WERI-Rb-1 (cell line): ENCODE results near the gene ASB18.
"Not testable (repeated sequence)": the region's sequence is repeated elsewhere in the genome, so short reads cannot be mapped to it uniquely, and the experiment has no call there.

Source experiments
- DNase-seq: peaks from one replicate; pipeline ENCODE4 v3.0.0-alpha.2; 2020
- H3K27ac ChIP-seq: fragments of 250-450 bp; sonication (Bioruptor Pico); 2 replicates; pipeline ENCODE4 v1.5.1; 2020; ENCODE audit warnings: mild to moderate bottlenecking, moderate library complexity
- H3K27me3 ChIP-seq: fragments of 250-450 bp; sonication (Bioruptor Pico); 2 replicates; pipeline ENCODE4 v1.5.1; 2021; ENCODE audit warnings: mild to moderate bottlenecking, low read depth, moderate library complexity; ENCODE audit not compliant: insufficient read depth, severe bottlenecking
- H3K36me3 ChIP-seq: fragments of 250-450 bp; sonication (Bioruptor Pico); 2 replicates; pipeline ENCODE4 v1.5.1; 2020; ENCODE audit warnings: mild to moderate bottlenecking, moderate library complexity
- H3K4me3 ChIP-seq: 2 replicates; pipeline ENCODE4 v1.5.1; 2011; ENCODE audit warnings: low read depth, mild to moderate bottlenecking, control low read depth, low read length
- H3K9me3 ChIP-seq: fragments of 250-450 bp; sonication (Bioruptor Pico); 2 replicates; pipeline ENCODE4 v1.5.1; 2021; ENCODE audit warnings: mild to moderate bottlenecking, moderate library complexity; ENCODE audit not compliant: severe bottlenecking
- TF ChIP-seq, protein P1 (sequence below): IDR thresholded peaks from 2 replicates; pipeline ENCODE4 v1.5.1; 2011; ENCODE audit warnings: low read depth, mild to moderate bottlenecking, control low read depth, inconsistent platforms, low read length

Gene ASB18

DNA sequence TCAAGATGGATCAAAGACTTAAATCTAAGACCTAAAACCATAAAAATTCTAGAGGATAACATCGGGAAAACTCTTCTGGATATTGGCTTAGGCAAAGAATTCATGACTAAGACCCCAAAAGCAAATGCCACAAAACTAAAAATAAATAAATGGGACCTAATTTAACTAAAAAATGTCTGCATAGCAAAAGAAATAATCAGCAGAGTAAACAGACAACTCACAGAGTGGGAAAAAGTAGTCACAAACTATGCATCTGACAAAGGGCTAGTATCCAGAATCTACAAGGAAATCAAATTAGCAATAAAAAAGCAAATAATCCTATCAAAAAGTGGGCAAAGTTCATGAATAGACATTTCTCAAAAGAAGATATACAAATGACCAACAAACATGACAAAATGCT lies 18.2 kb upstream of the ASB18 start:
- no peaks in the 10 kb centered on the region for H3K36me3 ChIP-seq
- DNase-seq, result no peak
- no peak overlapping the region for H3K27ac ChIP-seq
- TF ChIP-seq, protein P1, sequence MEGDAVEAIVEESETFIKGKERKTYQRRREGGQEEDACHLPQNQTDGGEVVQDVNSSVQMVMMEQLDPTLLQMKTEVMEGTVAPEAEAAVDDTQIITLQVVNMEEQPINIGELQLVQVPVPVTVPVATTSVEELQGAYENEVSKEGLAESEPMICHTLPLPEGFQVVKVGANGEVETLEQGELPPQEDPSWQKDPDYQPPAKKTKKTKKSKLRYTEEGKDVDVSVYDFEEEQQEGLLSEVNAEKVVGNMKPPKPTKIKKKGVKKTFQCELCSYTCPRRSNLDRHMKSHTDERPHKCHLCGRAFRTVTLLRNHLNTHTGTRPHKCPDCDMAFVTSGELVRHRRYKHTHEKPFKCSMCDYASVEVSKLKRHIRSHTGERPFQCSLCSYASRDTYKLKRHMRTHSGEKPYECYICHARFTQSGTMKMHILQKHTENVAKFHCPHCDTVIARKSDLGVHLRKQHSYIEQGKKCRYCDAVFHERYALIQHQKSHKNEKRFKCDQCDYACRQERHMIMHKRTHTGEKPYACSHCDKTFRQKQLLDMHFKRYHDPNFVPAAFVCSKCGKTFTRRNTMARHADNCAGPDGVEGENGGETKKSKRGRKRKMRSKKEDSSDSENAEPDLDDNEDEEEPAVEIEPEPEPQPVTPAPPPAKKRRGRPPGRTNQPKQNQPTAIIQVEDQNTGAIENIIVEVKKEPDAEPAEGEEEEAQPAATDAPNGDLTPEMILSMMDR, result no peak
- no peak overlapping the region for H3K4me3 ChIP-seq
- no peaks in the 10 kb centered on the region for H3K9me3 ChIP-seq
- H3K27me3 ChIP-seq, result peaks cover 33% of the 10 kb centered on the region

DNA sequence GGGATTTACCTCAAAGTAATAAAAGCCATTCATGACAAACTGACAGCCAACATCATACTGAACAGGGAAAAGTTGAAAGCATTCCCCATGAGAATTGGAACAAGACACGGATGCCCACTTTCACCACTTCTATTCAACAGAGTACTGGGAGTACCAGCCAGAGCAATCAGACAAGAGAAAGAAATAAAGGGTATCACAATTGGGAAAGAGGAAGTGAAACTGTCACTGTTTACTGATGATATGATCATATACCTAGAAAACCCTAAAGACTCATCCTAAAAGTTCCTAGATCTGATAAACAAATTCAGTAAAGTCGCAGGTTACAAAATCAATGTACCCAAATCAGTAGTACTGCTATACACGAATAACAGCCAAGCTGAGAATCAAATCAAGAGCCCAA lies 17.2 kb upstream of the ASB18 start:
- Histone ChIP-seq H3K27me3 (peaks cover 25% of the 10 kb centered on the region), H3K36me3 (no peaks in the 10 kb centered on the region), H3K27ac (no peak overlapping the region), H3K9me3 (no peaks in the 10 kb centered on the region), H3K4me3 (no peak overlapping the region)
- no peak for DNase-seq
- TF ChIP-seq, protein P1, result no peak

DNA sequence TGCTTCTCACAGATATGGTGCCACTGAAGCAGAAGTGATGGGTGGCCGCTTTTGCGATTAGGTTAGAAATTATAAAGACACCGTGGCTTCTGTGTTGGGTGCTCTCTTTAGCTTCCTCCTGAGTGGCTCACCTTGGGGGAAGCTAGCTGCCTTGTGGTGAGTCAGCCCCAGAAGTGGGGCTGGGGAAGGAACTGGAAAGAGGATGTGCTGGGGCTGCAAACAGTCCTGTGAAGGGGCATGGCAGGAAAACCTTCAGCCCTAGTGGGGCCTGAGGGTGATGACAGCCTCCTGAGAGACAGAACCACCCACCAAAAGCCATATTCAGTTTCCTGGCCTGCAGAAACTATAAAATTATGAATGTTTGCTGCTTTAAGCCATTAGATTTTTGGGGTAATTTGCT lies 8.9 kb upstream of the ASB18 start:
- H3K27me3 ChIP-seq, result peaks cover 24% of the 10 kb centered on the region
- TF ChIP-seq, protein P1, result no peak
- DNase-seq, result no peak
- no peak overlapping the region for H3K27ac ChIP-seq
- H3K36me3 ChIP-seq, result no peaks in the 10 kb centered on the region
- peaks cover 17% of the 10 kb centered on the region for H3K9me3 ChIP-seq
- no peak overlapping the region for H3K4me3 ChIP-seq

DNA sequence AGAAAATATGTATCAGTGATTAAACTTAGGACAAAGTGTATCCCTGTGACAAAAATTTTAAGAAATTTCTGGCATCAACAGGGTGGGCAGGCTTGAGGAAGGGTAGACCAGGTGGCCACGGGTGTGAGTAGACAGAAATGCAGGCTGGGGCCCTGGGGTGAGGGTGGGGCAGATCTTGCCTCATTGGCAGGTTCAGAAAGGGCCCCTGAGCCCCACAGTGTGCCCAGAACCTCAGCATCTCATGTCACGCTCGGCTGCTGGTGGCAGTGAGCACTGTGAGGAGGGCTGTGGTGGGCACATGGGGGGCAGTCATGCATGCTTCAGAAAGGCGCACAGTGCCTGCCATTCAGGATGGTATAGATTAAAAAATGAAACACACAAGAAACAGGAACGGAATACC lies 7.6 kb upstream of the ASB18 start:
- TF ChIP-seq, protein P1, result no peak
- DNase-seq, result no peak
- Histone ChIP-seq H3K36me3 (no peaks in the 10 kb centered on the region), H3K4me3 (no peak overlapping the region), H3K27me3 (peaks cover 29% of the 10 kb centered on the region), H3K9me3 (peaks cover 17% of the 10 kb centered on the region), H3K27ac (no peak overlapping the region)

DNA sequence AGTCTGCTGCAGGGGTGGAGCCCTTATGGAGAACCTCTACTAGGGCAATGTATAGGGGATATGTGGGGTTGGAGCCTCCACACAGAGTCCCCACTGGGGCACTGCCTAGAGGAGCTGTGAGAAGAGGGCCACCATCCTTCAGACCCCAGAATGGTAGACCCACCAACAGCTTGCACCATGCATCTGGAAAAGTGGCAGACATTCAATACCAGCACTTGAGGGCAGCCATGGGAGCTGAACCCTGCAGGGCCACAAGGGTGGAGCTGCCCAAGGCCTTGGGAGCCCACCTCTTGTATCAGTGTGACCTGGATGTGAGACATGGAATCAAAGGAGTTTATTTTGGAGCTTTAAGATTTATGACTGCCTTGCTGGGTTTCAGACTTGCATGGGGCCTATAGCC lies 5.7 kb upstream of the ASB18 start:
- H3K36me3 ChIP-seq, H3K4me3 ChIP-seq, DNase-seq, H3K27ac ChIP-seq: not testable (repeated sequence)
- H3K9me3 ChIP-seq, result peaks cover 14% of the 10 kb centered on the region
- H3K27me3 ChIP-seq, result peaks cover 40% of the 10 kb centered on the region

DNA sequence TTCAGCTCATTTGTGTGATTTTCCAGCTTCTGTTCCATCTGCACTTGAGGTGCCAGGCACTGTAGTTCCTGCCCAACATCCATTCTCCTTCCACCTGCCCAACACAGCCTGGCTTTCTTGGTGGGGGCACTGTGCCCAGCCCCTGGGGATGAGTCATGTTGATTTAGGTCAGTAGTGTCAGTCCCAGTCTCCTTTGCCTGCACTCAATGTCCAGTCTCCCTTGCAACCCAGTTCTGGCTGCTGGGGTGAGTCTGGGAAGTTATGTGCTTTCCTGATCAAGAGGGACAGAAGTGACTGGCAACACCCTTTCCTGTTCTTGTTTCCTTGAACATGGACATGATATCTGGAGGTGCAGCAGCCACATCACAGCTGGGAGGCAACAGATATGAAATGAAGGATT lies 1.5 kb upstream of the ASB18 start:
- Histone ChIP-seq H3K36me3 (no peaks in the 10 kb centered on the region), H3K27me3 (peaks cover 33% of the 10 kb centered on the region), H3K4me3 (no peak overlapping the region), H3K9me3 (peaks cover 23% of the 10 kb centered on the region), H3K27ac (no peak overlapping the region)
- DNase-seq, result no peak
- TF ChIP-seq, protein P1, result no peak
